ENCODE results near the gene NCAM1.

DNA sequence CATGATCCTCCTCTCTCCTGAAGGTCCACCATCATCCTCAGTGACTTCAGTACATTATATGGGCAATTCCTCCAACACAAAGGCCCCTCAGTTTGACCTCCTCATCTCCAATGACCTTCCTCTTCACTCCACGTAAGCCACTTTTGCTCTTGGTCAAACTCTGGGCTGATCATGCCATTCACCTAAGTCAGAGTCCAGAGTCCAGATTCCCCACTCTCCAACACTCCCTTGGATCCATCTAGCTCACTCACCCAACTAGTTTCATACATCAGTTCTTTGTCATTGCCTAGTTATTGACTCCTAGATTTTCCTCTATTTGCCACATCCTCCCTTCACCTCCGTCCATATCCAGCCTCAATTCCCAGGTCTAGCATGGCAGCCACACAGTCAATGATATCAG lies 322.7 kb downstream of the NCAM1 start:
- no peak for TF ChIP-seq CTCF (conservative IDR thresholded peaks at IDR 0.05; ENCODE audit: low read depth, low read length)
- TF ChIP-seq EZH2 (IDR thresholded peaks at IDR 0.05; ENCODE audit: borderline replicate concordance, low read depth, low read length, poor library complexity, severe bottlenecking): no peak
